ENCODE data around the gene CNDP2.

Gene CNDP2

GRCh38 chr18:74463254-74463653, 32.9 kb upstream of the CNDP2 start:
- Histone ChIP-seq H3K9me3 (ENCODE audit: low read depth, low read length) (no peaks in the 10 kb centered on the region), H3K9ac (ENCODE audit: insufficient read length) (no peak overlapping the region), H3K4me3 (no peak overlapping the region), H3K27ac (no peak overlapping the region), H3K36me3 (ENCODE audit: insufficient read depth, low read length) (no peaks in the 10 kb centered on the region)
- no peak for DNase-seq (ENCODE audit: low read depth, low spot score)
- no peak for TF ChIP-seq EZH2 (IDR thresholded peaks at IDR 0.05)

DNA sequence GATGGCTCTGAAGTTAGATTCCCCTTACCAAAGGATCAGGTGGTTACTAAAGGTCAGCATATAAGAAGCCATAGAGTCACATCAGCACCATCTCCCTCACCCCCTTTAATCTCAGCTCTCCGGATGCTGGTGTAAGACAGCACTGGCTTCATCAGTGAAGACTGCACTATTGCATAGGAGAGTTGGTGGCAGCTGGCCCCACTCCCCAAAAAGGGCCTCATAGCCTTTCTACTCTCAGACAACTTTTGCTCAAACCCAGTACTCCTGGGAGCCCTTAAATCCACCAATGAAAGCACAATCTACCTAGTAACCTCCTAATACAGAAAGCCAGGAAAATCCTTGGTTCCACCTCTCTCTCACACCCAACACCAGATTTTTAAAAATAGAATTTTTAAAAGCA, 32.2 kb upstream of the CNDP2 start:
- Histone ChIP-seq H3K36me3 (ENCODE audit: insufficient read depth, low read length) (no peaks in the 10 kb centered on the region), H3K4me3 (no peak overlapping the region), H3K9ac (ENCODE audit: insufficient read length) (no peak overlapping the region), H3K9me3 (ENCODE audit: low read depth, low read length) (no peaks in the 10 kb centered on the region), H3K27ac (no peak overlapping the region)
- DNase-seq (ENCODE audit: low read depth, low spot score), result no peak
- no peak for TF ChIP-seq POLR2AphosphoS5 (IDR thresholded peaks at IDR 0.05; ENCODE audit: borderline replicate concordance, low read depth, low read length)
- no peak for TF ChIP-seq FOXP2 (optimal IDR thresholded peaks at IDR 0.05; ENCODE audit: control extremely low read depth, extremely low read length, insufficient read depth)
- TF ChIP-seq EZH2 (IDR thresholded peaks at IDR 0.05), result no peak

DNA sequence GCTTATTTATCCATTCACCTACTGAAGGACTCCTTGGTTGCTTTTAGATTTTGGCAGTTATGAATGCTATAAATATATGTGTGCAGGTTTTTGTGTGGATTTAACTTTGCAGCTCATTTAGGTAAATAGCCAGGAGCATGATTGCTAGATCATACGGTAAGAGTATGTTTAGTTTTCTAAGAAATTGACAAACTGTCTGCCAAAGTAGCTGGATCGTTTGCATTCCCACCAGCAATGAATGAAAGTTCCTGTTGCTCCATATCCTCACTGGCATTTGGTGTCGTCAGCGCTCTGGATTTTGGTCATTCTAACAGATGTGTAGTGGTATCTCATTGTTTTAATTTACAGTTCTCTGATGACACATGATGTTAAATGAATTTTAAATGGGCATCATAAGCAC, 30.4 kb upstream of the CNDP2 start:
- Histone ChIP-seq H3K4me3 (no peak overlapping the region), H3K9me3 (ENCODE audit: low read depth, low read length) (no peaks in the 10 kb centered on the region), H3K27ac (no peak overlapping the region), H3K36me3 (ENCODE audit: insufficient read depth, low read length) (no peaks in the 10 kb centered on the region), H3K9ac (ENCODE audit: insufficient read length) (no peak overlapping the region)
- DNase-seq (ENCODE audit: low read depth, low spot score), result no peak
- no peak for TF ChIP-seq EZH2 (IDR thresholded peaks at IDR 0.05)
- TF ChIP-seq FOXP2 (optimal IDR thresholded peaks at IDR 0.05; ENCODE audit: control extremely low read depth, extremely low read length, insufficient read depth), result no peak
- no peak for TF ChIP-seq POLR2AphosphoS5 (IDR thresholded peaks at IDR 0.05; ENCODE audit: borderline replicate concordance, low read depth, low read length)

DNA sequence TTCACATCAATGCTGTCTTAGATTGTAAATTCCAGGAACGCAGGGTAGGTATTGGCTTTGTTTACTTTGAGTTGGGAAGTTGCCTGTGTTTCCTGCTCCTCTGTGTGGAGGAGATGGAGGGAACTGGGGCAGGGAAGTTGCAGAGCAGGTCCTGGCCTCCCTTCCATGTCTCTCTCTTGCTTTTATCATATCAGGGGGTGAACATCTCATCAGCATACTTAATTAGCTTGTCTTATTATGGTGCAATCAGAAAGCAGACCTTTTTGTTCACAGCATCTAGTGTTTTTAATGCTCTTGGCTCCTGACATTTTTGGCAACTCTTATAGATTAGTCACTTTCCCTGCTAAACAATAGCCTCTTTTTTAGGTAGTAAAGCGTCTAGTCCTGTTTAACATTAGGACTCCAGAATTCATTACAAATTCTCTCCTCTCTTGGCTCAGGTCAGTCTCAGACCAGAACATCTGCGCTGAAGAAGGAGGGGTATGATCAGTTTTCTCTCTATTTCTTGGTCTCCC, 27.6 kb upstream of the CNDP2 start:
- H3K4me3 ChIP-seq, result no peak overlapping the region
- H3K9me3 ChIP-seq (ENCODE audit: low read depth, low read length), result no peaks in the 10 kb centered on the region
- DNase-seq (ENCODE audit: low read depth, low spot score), result no peak
- TF ChIP-seq POLR2AphosphoS5 (IDR thresholded peaks at IDR 0.05; ENCODE audit: borderline replicate concordance, low read depth, low read length) (no peak), FOXP2 (optimal IDR thresholded peaks at IDR 0.05; ENCODE audit: control extremely low read depth, extremely low read length, insufficient read depth) (no peak), EZH2 (IDR thresholded peaks at IDR 0.05) (no peak)
- H3K9ac ChIP-seq (ENCODE audit: insufficient read length), result no peak overlapping the region
- H3K27ac ChIP-seq, result no peak overlapping the region
- H3K36me3 ChIP-seq (ENCODE audit: insufficient read depth, low read length), result no peaks in the 10 kb centered on the region

DNA sequence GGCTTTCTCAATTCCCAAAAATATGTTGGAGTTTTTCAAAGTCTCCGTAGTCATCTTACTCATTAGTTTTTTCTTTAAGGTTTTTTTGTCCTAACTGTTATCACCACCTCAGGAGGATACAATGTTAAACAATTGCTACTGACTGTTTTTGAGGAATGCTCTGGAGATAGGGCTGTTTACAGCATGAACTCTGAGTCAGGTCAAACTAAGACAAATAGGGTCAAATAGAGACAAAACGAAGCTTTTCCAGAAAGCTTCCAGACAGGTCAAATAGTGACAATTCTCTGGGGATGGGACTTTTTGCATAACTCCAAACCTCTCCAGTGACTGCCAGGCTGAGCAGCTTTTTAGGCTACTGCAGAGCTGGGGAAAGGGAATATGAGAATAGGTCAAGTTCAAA, 23.9 kb upstream of the CNDP2 start:
- Histone ChIP-seq H3K9me3 (ENCODE audit: low read depth, low read length) (no peaks in the 10 kb centered on the region), H3K27ac (no peak overlapping the region), H3K36me3 (ENCODE audit: insufficient read depth, low read length) (no peaks in the 10 kb centered on the region), H3K4me3 (no peak overlapping the region), H3K9ac (ENCODE audit: insufficient read length) (no peak overlapping the region)
- no peak for DNase-seq (ENCODE audit: low read depth, low spot score)
- no peak for TF ChIP-seq FOXP2 (optimal IDR thresholded peaks at IDR 0.05; ENCODE audit: control extremely low read depth, extremely low read length, insufficient read depth)
- TF ChIP-seq EZH2 (IDR thresholded peaks at IDR 0.05), result no peak
- no peak for TF ChIP-seq POLR2AphosphoS5 (IDR thresholded peaks at IDR 0.05; ENCODE audit: borderline replicate concordance, low read depth, low read length)

DNA sequence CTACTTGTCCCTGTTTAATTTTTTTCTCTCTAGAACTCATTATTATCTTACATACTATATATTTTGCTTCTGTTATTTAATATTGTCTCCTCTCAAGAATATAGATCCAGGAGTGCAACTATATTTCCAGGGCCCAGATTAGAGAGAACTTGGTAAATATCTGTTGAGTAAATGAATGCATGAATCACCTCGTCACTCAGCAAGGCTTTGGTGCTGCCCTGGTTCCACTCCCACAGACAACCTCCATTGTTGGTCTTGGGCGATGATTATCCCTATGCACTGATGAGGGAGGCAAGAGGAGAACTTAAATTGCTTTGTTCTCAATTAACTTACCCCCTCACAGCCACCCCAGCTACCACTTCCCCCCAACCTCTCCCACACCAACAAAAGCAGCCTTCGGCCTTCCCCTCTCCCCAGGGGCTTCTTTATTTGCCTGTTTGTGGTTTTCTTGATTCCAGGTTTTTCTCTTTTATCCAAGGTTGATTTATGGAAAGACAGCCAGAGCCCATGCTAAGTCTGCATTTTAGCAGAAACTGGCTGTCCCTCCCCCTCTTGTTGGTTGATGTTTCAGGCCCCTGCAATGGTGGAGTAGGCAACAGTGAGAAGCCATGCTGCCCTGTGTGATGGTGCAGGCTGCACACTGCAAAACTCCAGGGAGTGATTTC, 22.1 kb upstream of the CNDP2 start:
- TF ChIP-seq POLR2AphosphoS5 (IDR thresholded peaks at IDR 0.05; ENCODE audit: borderline replicate concordance, low read depth, low read length) (no peak), FOXP2 (optimal IDR thresholded peaks at IDR 0.05; ENCODE audit: control extremely low read depth, extremely low read length, insufficient read depth) (no peak), EZH2 (IDR thresholded peaks at IDR 0.05) (no peak)
- Histone ChIP-seq H3K36me3 (ENCODE audit: insufficient read depth, low read length) (no peaks in the 10 kb centered on the region), H3K9ac (ENCODE audit: insufficient read length) (no peak overlapping the region), H3K4me3 (no peak overlapping the region), H3K27ac (no peak overlapping the region), H3K9me3 (ENCODE audit: low read depth, low read length) (no peaks in the 10 kb centered on the region)
- DNase-seq (ENCODE audit: low read depth, low spot score), result no peak

DNA sequence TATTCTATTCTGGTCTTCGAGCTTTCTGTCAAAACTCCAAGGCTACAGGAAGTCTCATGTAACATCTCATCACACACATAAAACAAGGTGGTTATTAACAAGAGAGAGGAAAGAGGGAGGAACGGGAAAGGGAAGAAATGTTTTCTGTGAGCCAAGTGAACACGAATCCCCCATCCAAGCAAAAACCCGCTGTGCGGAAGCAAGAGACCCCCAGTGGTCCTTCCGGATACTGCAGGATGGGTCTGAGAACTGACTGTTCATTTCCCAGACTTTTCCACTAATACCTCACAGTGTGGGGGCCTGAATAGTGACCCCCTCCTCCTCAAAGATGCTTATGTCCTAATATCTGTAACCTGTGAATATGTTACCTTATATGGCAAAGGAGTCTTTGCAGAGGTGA, 20.0 kb upstream of the CNDP2 start:
- no peak for DNase-seq (ENCODE audit: low read depth, low spot score)
- no peak overlapping the region for H3K4me3 ChIP-seq
- H3K27ac ChIP-seq, result no peak overlapping the region
- TF ChIP-seq EZH2 (IDR thresholded peaks at IDR 0.05) (no peak), POLR2AphosphoS5 (IDR thresholded peaks at IDR 0.05; ENCODE audit: borderline replicate concordance, low read depth, low read length) (no peak), FOXP2 (optimal IDR thresholded peaks at IDR 0.05; ENCODE audit: control extremely low read depth, extremely low read length, insufficient read depth) (no peak)
- H3K36me3 ChIP-seq (ENCODE audit: insufficient read depth, low read length), result no peaks in the 10 kb centered on the region
- H3K9me3 ChIP-seq (ENCODE audit: low read depth, low read length), result no peaks in the 10 kb centered on the region
- no peak overlapping the region for H3K9ac ChIP-seq (ENCODE audit: insufficient read length)

DNA sequence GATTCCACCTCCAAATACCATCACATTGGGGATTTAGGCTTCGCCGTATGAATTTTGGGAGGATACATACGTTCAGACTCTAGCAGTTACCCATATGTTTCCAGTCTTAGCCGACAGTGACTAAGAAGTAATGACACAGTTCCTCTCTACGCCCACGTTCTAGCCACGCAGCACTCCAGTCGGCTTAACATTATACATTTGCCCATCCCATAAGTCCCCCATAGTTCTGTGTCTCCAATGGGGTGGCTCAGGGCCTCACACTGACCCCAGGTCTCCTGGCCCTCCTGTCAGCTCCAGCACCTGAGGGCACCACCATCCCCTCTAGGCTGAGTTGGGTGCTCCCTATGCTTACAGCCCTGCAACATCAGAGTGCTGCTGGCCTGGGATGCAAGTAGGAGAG, 18.4 kb upstream of the CNDP2 start:
- Histone ChIP-seq H3K9ac (ENCODE audit: insufficient read length) (no peak overlapping the region), H3K36me3 (ENCODE audit: insufficient read depth, low read length) (no peaks in the 10 kb centered on the region), H3K27ac (no peak overlapping the region), H3K4me3 (no peak overlapping the region), H3K9me3 (ENCODE audit: low read depth, low read length) (no peaks in the 10 kb centered on the region)
- no peak for TF ChIP-seq FOXP2 (optimal IDR thresholded peaks at IDR 0.05; ENCODE audit: control extremely low read depth, extremely low read length, insufficient read depth)
- no peak for TF ChIP-seq EZH2 (IDR thresholded peaks at IDR 0.05)
- no peak for TF ChIP-seq POLR2AphosphoS5 (IDR thresholded peaks at IDR 0.05; ENCODE audit: borderline replicate concordance, low read depth, low read length)
- DNase-seq (ENCODE audit: low read depth, low spot score), result no peak

- no peaks in the 10 kb centered on the region for H3K36me3 ChIP-seq (ENCODE audit: insufficient read depth, low read length)
- H3K4me3 ChIP-seq, result no peak overlapping the region
- DNase-seq (ENCODE audit: low read depth, low spot score), result no peak
- H3K9me3 ChIP-seq (ENCODE audit: low read depth, low read length), result no peaks in the 10 kb centered on the region
- TF ChIP-seq EZH2 (IDR thresholded peaks at IDR 0.05), result no peak
- no peak for TF ChIP-seq FOXP2 (optimal IDR thresholded peaks at IDR 0.05; ENCODE audit: control extremely low read depth, extremely low read length, insufficient read depth)
- TF ChIP-seq POLR2AphosphoS5 (IDR thresholded peaks at IDR 0.05; ENCODE audit: borderline replicate concordance, low read depth, low read length), result no peak
- H3K9ac ChIP-seq (ENCODE audit: insufficient read length), result no peak overlapping the region
- no peak overlapping the region for H3K27ac ChIP-seq
These were observed 17.8 kb upstream of the CNDP2 start for GRCh38 chr18:74478316-74478715.

Measured in SK-N-MC (cell line).